ENCODE data around the gene ZKSCAN7.

- TF ChIP-seq CTCF (IDR thresholded peaks at IDR 0.05) (no peak), POLR2AphosphoS5 (IDR thresholded peaks at IDR 0.05) (no peak)
These were observed 36.2 kb upstream of the ZKSCAN7 start for GRCh38 chr3:44518782-44519156.

Measured in breast epithelium (tissue), 3 donors.